Endothelial cell of umbilical vein (primary cell): ENCODE data around the gene GABARAPL1. TPM values are rescaled to one million over a fixed set of nuclear protein-coding genes. Genes with fewer than 3 reads are reported as not detected.

ENCODE experiments used
- BruUV-seq: library from RNA; stranded (reverse); fragments of 400-500 nt; replicated peaks from 2 replicates; lab custom pipeline; 2021; lab: Mats Ljungman, UMichigan
- CTCF ChIA-PET: fragments of 300-600, 350-600 bp; sonication (Branson Sonifier 250); formaldehyde crosslinking; loops from one replicate; lab custom pipeline; 2021; ENCODE audit warnings: antibody characterized with exemption, inconsistent platforms; lab: Charles Lee
- POLR2A ChIA-PET: fragments of 300-600, 350-600 bp; sonication (Branson Sonifier 250); formaldehyde crosslinking; loops from one replicate; lab custom pipeline; 2021; ENCODE audit warnings: antibody characterized with exemption, inconsistent platforms; lab: Charles Lee
- DNase-seq: peaks from one replicate; pipeline ENCODE4 v3.0.0-alpha.2; 2011; ENCODE audit warnings: low read depth, low spot score
- FAIRE-seq: peaks from 2 replicates; lab custom pipeline; 2011; peaks lifted over from hg19 to GRCh38; lab: Jason Lieb, UNC
- H2AFZ ChIP-seq: 2 replicates; pipeline ENCODE4 v1.6.0; 2012; ENCODE audit warnings: low read depth, low read length, control low read depth, inconsistent platforms
- H3K27ac ChIP-seq: 2 replicates; pipeline ENCODE4 v1.5.1; 2011; ENCODE audit warnings: low read depth, mild to moderate bottlenecking, control low read depth, low read length, moderate library complexity; ENCODE audit not compliant: insufficient read depth
- H3K27me3 ChIP-seq, 2 experiments: 2 replicates each; pipeline versions ENCODE4 v1.6.0 to v1.6.1; 2011; ENCODE audit warnings: low read length in 2 of 2, mixed read lengths in 1 of 2; ENCODE audit not compliant: control insufficient read depth in 2 of 2, insufficient read depth in 2 of 2
- H3K36me3 ChIP-seq, 2 experiments: 2 replicates in 1 of 2; 3 replicates in 1 of 2; pipeline ENCODE4 v1.5.1; 2011; ENCODE audit warnings: low read length in 2 of 2, mild to moderate bottlenecking in 1 of 2, moderate library complexity in 1 of 2; ENCODE audit not compliant: control insufficient read depth in 2 of 2, insufficient read depth in 2 of 2; ENCODE audit errors: extremely low read depth in 1 of 2
- H3K4me1 ChIP-seq: 3 replicates; pipeline ENCODE4 v1.5.1; 2011; ENCODE audit warnings: mild to moderate bottlenecking, low read length; ENCODE audit not compliant: control insufficient read depth, insufficient read depth; ENCODE audit errors: extremely low read depth
- H3K4me2 ChIP-seq: 2 replicates; pipeline ENCODE4 v1.6.1; 2011; ENCODE audit warnings: low read length, control low read depth, mixed read lengths; ENCODE audit not compliant: insufficient read depth
- H3K4me3 ChIP-seq, 3 experiments: fragments of 200-600 bp in 1 of 3; sonication (generic), shearing (Covaris generic) in 1 of 3; replicated peaks in 1 of 3; 2 replicates each; pipeline ENCODE4 v1.5.1; 2011 to 2016; ENCODE audit warnings: control low read depth in 3 of 3, low read length in 3 of 3, mild to moderate bottlenecking in 2 of 3, inconsistent platforms in 1 of 3, low read depth in 1 of 3, moderate library complexity in 1 of 3; ENCODE audit not compliant: insufficient read depth in 1 of 3
- H3K79me2 ChIP-seq: 2 replicates; pipeline ENCODE4 v1.6.0; 2012; ENCODE audit warnings: low read length, inconsistent platforms; ENCODE audit not compliant: control insufficient read depth, insufficient read depth
- H3K9ac ChIP-seq: replicated peaks from 2 replicates; pipeline ENCODE3; 2011; ENCODE audit warnings: low read length, control low read depth; ENCODE audit not compliant: insufficient read depth; ENCODE audit errors: extremely low read depth
- H3K9me1 ChIP-seq: replicated peaks from 3 replicates; pipeline ENCODE4 v1.6.0; 2011; ENCODE audit warnings: mild to moderate bottlenecking, low read length; ENCODE audit not compliant: control insufficient read depth, insufficient read depth; ENCODE audit errors: extremely low read depth
- H3K9me3 ChIP-seq: replicated peaks from 2 replicates; pipeline ENCODE4 v1.5.1; 2012; ENCODE audit warnings: low read length, inconsistent platforms; ENCODE audit not compliant: control insufficient read depth, insufficient read depth
- H4K20me1 ChIP-seq: replicated peaks from 2 replicates; pipeline ENCODE3; 2011; ENCODE audit warnings: mild to moderate bottlenecking, low read length; ENCODE audit not compliant: control insufficient read depth, insufficient read depth; ENCODE audit errors: extremely low read depth
- CTCF ChIP-seq, 2 donors: IDR thresholded peaks; 1 replicate in 1 of 2; 2 replicates in 1 of 2; pipeline ENCODE4 v1.5.1; 2011; ENCODE audit warnings: low read length in 2 of 2, mild to moderate bottlenecking in 2 of 2, moderate library complexity in 2 of 2, control low read depth in 1 of 2, inconsistent platforms in 1 of 2, low read depth in 1 of 2; ENCODE audit not compliant: insufficient read depth in 1 of 2; ENCODE audit errors: extremely low read depth in 1 of 2
- EZH2 ChIP-seq: IDR thresholded peaks from 2 replicates; pipeline ENCODE4 v1.6.1; 2012; ENCODE audit warnings: borderline replicate concordance, low read depth, mild to moderate bottlenecking, moderate library complexity, low read length, inconsistent platforms; ENCODE audit not compliant: severe bottlenecking
- FOS ChIP-seq: IDR thresholded peaks from 2 replicates; pipeline ENCODE4 v1.6.1; 2011; ENCODE audit warnings: mild to moderate bottlenecking, low read length, moderate library complexity, borderline replicate concordance; ENCODE audit not compliant: insufficient read depth
- GATA2 ChIP-seq: IDR thresholded peaks from 2 replicates; pipeline ENCODE4 v1.7.0; 2011; ENCODE audit warnings: low read depth, mild to moderate bottlenecking, moderate library complexity, mixed read lengths, low read length; ENCODE audit not compliant: insufficient read length, insufficient read depth
- JUN ChIP-seq: IDR thresholded peaks from 2 replicates; pipeline ENCODE4 v1.6.1; 2011; ENCODE audit warnings: borderline replicate concordance, low read depth; ENCODE audit not compliant: insufficient read length, insufficient read depth
- MAX ChIP-seq: IDR thresholded peaks from 2 replicates; pipeline ENCODE4 v1.6.1; 2011; ENCODE audit not compliant: insufficient read depth, insufficient read length
- MYC ChIP-seq: IDR thresholded peaks from one replicate; pipeline ENCODE4 v1.6.1; 2011; ENCODE audit warnings: mild to moderate bottlenecking, low read depth, low read length
- POLR2A ChIP-seq: IDR thresholded peaks from 2 replicates; pipeline ENCODE4 v1.6.1; 2012; ENCODE audit warnings: low read depth, mild to moderate bottlenecking, control low read depth, low read length
- POLR2AphosphoS5 ChIP-seq: IDR thresholded peaks from 2 replicates; pipeline ENCODE4 v1.6.1; 2012; ENCODE audit warnings: low read depth, mild to moderate bottlenecking, control low read depth, low read length, moderate library complexity; ENCODE audit not compliant: insufficient read depth
- dilution Hi-C: fragments of 300-500 bp; cut with MboI; formaldehyde crosslinking; loops from one replicate; pipeline ENCODE4 v1.15.0; 2019; ENCODE audit warnings: low sequenced_read_pairs; ENCODE audit not compliant: extremely low pct_ligation_motif_present
- intact Hi-C: fragments of 100-400 bp; cut with micrococcal nuclease; formaldehyde crosslinking; loops from one replicate; pipeline ENCODE4 v1.10.0; 2022
- polyA plus RNA-seq, 4 experiments: library from polyadenylated mRNA; depleted of rRNA in 3 of 4; stranded (reverse) in 3 of 4; unstranded in 1 of 4; fragments of >200 nt; gene quantifications; 2 replicates each; pipeline versions ENCODE4 v1.2.1 to v1.2.3, GENCODE V29; 2011 to 2012; ENCODE audit warnings: missing spikeins in 1 of 4
- total RNA-seq: library from RNA; stranded (reverse); gene quantifications from 2 replicates; pipeline ENCODE4 v1.2.3, GENCODE V29; 2021

Gene GABARAPL1
- total and polyA plus RNA-seq, 2 donors (not counting 3 experiments of a cell fraction or from before 2014, with no cell fraction given) = 59.4 to 65.6 TPM

DNA sequence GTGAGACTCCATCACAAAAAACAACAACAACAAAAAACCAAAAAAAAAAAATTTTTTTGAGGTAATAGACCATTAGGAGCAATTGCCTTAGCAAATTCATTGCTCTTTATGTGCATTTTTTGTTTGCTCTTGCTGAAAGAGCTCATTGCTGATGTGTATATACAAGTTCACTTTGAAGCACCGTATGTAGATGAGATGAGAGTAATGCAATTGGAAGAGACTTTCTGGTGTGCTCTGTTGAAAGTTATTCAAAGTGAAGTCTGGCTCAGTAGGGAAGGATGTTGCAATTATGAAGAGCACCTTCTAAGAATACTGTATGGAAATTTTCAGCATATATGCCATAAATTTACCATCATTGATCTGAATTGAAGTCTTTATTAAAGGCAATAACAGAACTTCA, 48.2 kb downstream of the GABARAPL1 start:
- no peaks in the 10 kb centered on the region for H3K36me3 ChIP-seq
- TF ChIP-seq CTCF (IDR thresholded peaks at IDR 0.05; ENCODE audit: extremely low read depth in 1 of 2, insufficient read depth in 1 of 2, low read depth in 1 of 2, low read length in 2 of 2) (no peak), JUN (no peak), POLR2A (no peak), MAX (no peak), POLR2AphosphoS5 (no peak), GATA2 (no peak)
- FAIRE-seq (no peak), DNase-seq (no peak)
- H3K79me2 ChIP-seq = no peaks in the 10 kb centered on the region
- no TSS peak for BruUV-seq
- H3K9me3 ChIP-seq = no peaks in the 10 kb centered on the region
- no peaks in the 10 kb centered on the region for H3K9me1 ChIP-seq
- H4K20me1 ChIP-seq = no peaks in the 10 kb centered on the region
- no peak overlapping the region for H3K4me2 ChIP-seq
- H3K4me3 ChIP-seq = no peak overlapping the region
- intact Hi-C loops = no loop called here
- ChIA-PET POLR2A (no interaction called here), CTCF (no interaction called here)
- H2AFZ ChIP-seq = no peak overlapping the region
- no peak overlapping the region for H3K27ac ChIP-seq
- H3K4me1 ChIP-seq = no peaks in the 10 kb centered on the region
- H3K9ac ChIP-seq = no peak overlapping the region
- H3K27me3 ChIP-seq = no peaks in the 10 kb centered on the region
- dilution Hi-C loops = no loop called here

- Histone ChIP-seq H3K27ac (no peak overlapping the region), H3K4me3 (no peak overlapping the region), H3K4me1 (no peaks in the 10 kb centered on the region), H4K20me1 (no peaks in the 10 kb centered on the region), H2AFZ (no peak overlapping the region), H3K79me2 (no peaks in the 10 kb centered on the region), H3K9me3 (no peaks in the 10 kb centered on the region), H3K27me3 (no peaks in the 10 kb centered on the region), H3K9me1 (no peaks in the 10 kb centered on the region), H3K4me2 (no peak overlapping the region), H3K9ac (no peak overlapping the region), H3K36me3 (no peaks in the 10 kb centered on the region)
- BruUV-seq = no TSS peak
- POLR2A ChIA-PET = no interaction called here
- FAIRE-seq (no peak), DNase-seq (no peak)
- CTCF ChIA-PET = no interaction called here
- no peak for TF ChIP-seq JUN
- no peak for TF ChIP-seq EZH2
- TF ChIP-seq MYC = no peak
- no peak for TF ChIP-seq POLR2AphosphoS5
- TF ChIP-seq GATA2 = no peak
- TF ChIP-seq POLR2A = no peak
- TF ChIP-seq CTCF (IDR thresholded peaks at IDR 0.05; ENCODE audit: extremely low read depth in 1 of 2, insufficient read depth in 1 of 2, low read depth in 1 of 2, low read length in 2 of 2) = no peak
- no peak for TF ChIP-seq MAX
- TF ChIP-seq FOS = no peak
- dilution Hi-C loops (no loop called here), intact Hi-C loops (no loop called here)
Measured at GRCh38 chr12:10268037-10268436, 55.4 kb downstream of the GABARAPL1 start.
